ENCODE measurements around the gene SHLD2. TPM values are rescaled to one million over a fixed set of nuclear protein-coding genes. Genes with fewer than 3 reads are reported as not detected.
"Not testable (repeated sequence)": the region's sequence is repeated elsewhere in the genome, so short reads cannot be mapped to it uniquely, and the experiment has no call there.

The SHLD2 gene
- total RNA-seq, 2 donors from 2014 or later: 19.2 to 43.3 TPM

DNA sequence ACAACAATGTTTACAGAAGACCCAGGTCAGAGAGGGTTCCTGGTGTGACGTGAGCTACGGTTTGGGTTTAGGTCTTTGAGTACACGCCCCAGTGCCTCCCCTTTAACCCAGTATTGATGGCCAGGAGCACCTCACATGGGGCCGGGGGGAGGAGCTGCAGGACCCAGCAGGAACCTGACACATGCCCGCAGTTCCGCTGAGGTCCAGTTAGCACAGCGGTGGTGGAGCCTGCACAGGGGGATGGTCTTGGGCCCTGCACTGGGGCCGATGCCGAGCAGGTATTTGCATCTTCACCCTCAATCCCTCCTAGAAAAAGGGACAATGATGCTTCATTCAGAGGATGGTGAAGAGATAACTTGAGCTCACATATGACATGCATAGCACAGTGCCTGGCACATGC, 134.2 kb downstream of the SHLD2 start:
- not testable (repeated sequence) for H3K4me1 Mint-ChIP-seq (ENCODE audit: low read depth in 2 of 2); H3K9me3 Mint-ChIP-seq; H3K27ac Mint-ChIP-seq; H3K27me3 Mint-ChIP-seq; H3K36me3 Mint-ChIP-seq; DNase-seq (ENCODE audit: low spot score); H3K4me3 Mint-ChIP-seq; ATAC-seq

DNA sequence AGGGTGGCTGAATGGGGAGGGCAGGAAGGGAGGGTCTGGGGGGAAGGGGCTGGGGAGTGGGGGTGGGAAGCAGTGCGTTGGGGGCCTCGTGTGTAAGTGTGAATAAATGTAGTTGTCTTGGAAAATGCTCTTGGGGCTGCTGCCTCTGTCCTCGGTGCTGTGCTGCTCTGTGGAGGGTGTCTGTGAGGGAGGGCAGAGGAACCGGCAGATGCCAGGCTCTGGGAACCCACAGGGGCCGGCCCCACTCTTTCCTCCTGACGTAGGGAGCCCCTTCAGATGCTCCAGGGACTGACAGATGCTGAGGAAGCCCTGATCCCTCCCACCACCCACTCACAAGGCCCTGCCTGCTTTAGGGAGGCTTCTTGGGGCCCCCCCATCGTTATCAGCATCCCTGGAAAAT, 139.8 kb downstream of the SHLD2 start:
- H3K27me3 Mint-ChIP-seq; H3K4me1 Mint-ChIP-seq (ENCODE audit: low read depth in 2 of 2); H3K36me3 Mint-ChIP-seq; DNase-seq (ENCODE audit: low spot score); H3K27ac Mint-ChIP-seq; H3K9me3 Mint-ChIP-seq; H3K4me3 Mint-ChIP-seq; ATAC-seq: not testable (repeated sequence)

DNA sequence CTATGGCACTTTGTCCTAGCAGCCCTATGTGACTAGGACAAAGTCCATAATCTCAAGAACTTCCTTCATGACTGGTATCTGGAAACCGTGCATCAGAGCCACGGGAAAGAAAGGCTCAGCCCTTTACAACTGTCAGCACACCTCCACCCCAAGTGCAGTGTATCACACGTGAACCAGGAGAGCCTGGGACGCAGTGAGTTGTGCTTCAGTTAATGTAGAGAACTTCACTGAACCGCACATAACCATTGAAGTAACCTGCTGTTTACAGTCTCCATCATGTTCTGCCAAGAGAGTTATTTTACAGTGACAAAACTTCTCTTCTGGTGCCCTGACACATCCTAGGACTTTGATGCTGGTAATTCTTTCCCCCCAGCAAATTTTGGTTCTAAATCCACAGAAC, 142.2 kb downstream of the SHLD2 start:
- not testable (repeated sequence) for H3K4me1 Mint-ChIP-seq (ENCODE audit: low read depth in 2 of 2); H3K27ac Mint-ChIP-seq; H3K9me3 Mint-ChIP-seq; H3K4me3 Mint-ChIP-seq; H3K36me3 Mint-ChIP-seq; H3K27me3 Mint-ChIP-seq; DNase-seq (ENCODE audit: low spot score); ATAC-seq

DNA sequence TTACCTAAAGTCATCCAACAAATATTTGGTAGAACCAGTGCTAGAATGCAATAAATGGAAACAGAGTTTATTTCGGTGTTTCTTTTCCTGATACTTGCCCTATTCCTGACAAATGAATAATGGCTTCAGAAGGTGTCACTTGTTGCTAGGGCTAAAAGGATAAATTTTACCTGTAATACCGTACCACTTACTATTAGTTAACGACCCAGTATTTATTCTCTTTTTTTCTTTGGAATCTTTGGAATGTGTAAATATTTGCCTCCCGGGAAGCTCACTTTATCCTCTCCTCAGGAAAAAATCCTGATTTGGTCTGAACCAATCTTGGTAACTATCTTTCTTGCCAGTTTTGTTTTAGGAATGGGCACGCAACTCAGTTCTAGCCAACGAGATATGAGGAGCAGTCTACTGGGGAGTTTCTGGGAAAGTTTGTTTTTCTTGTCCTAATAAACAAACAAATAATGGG, 144.4 kb downstream of the SHLD2 start:
- not testable (repeated sequence) for H3K4me3 Mint-ChIP-seq; H3K9me3 Mint-ChIP-seq; H3K27me3 Mint-ChIP-seq; ATAC-seq; DNase-seq (ENCODE audit: low spot score); H3K4me1 Mint-ChIP-seq (ENCODE audit: low read depth in 2 of 2); H3K27ac Mint-ChIP-seq; H3K36me3 Mint-ChIP-seq

Other genes with a start within 250 kb of the SHLD2 start
- not detected for gene MMRN2, start 137.6 kb upstream of the SHLD2 start, total RNA-seq
- gene SNCG, start 136.6 kb upstream of the SHLD2 start, total RNA-seq: not detected
- not detected for gene ADIRF, start 126.7 kb upstream of the SHLD2 start, total RNA-seq
- gene FAM25A, start 74.9 kb upstream of the SHLD2 start, total RNA-seq: not detected
- 100 to 1,000 TPM; 111 to 120 TPM for gene GLUD1, start 363 bp upstream of the SHLD2 start, total RNA-seq
- under 1 TPM; 0.56 to 0.93 TPM for gene NUTM2A, start 130.2 kb downstream of the SHLD2 start, total RNA-seq